OCI-LY3 (cell line): ENCODE data around the gene PTCD1.

ENCODE experiments used
- H2AFZ ChIP-seq: fragments of 200-600, 300-600 bp; shearing (Covaris generic); 2 replicates; pipeline ENCODE4 v1.6.0; 2014; ENCODE audit warnings: antibody characterized with exemption, low read depth, low read length
- H3K27ac ChIP-seq: fragments of 200-600, 300-600 bp; sonication (generic); 2 replicates; pipeline ENCODE4 v1.5.1; 2014; ENCODE audit warnings: mild to moderate bottlenecking, low read length, moderate library complexity, mixed read lengths
- H3K27me3 ChIP-seq: fragments of 200-600, 300-600 bp; sonication (generic); 2 replicates; pipeline ENCODE4 v1.6.1; 2014; ENCODE audit warnings: low read depth, low read length, mixed read lengths
- H3K36me3 ChIP-seq: fragments of 200-600, 300-600 bp; sonication (generic); replicated peaks from 2 replicates; pipeline ENCODE3; 2014; ENCODE audit warnings: low read depth, low read length, mixed read lengths
- H3K4me1 ChIP-seq: fragments of 300-600, 200-600 bp; sonication (generic); 2 replicates; pipeline ENCODE4 v1.6.1; 2014; ENCODE audit warnings: low read length, mixed read lengths
- H3K4me2 ChIP-seq: fragments of 200-600, 300-600 bp; sonication (generic); 2 replicates; pipeline ENCODE4 v1.6.1; 2014; ENCODE audit warnings: low read length, mixed read lengths
- H3K4me3 ChIP-seq: fragments of 300-600, 200-600 bp; sonication (generic); 2 replicates; pipeline ENCODE4 v1.5.1; 2014; ENCODE audit warnings: antibody characterized with exemption, mild to moderate bottlenecking, low read length, moderate library complexity
- H3K79me2 ChIP-seq: fragments of 300-600, 200-600 bp; shearing (Covaris generic); 2 replicates; pipeline ENCODE4 v1.6.1; 2014; ENCODE audit warnings: mild to moderate bottlenecking, low read length, mixed read lengths
- H3K9ac ChIP-seq: fragments of 300-600, 200-600 bp; shearing (Covaris generic); 2 replicates; pipeline ENCODE4 v1.6.0; 2014; ENCODE audit warnings: mild to moderate bottlenecking, low read length, moderate library complexity
- H3K9me3 ChIP-seq: fragments of 200-600, 300-600 bp; shearing (Covaris generic); 2 replicates; pipeline ENCODE4 v1.6.1; 2014; ENCODE audit warnings: low read length, mixed read lengths; ENCODE audit not compliant: insufficient read depth
- H4K20me1 ChIP-seq: fragments of 200-600, 300-600 bp; sonication (generic); 2 replicates; pipeline ENCODE4 v1.6.1; 2016; ENCODE audit warnings: low read length, mixed read lengths; ENCODE audit not compliant: insufficient read depth
- EZH2phosphoT487 ChIP-seq: fragments of 200-600 bp; shearing (Covaris generic); IDR thresholded peaks from 2 replicates; pipeline ENCODE4 v1.6.1; 2018; ENCODE audit warnings: antibody characterized with exemption, mixed run types, low read depth
- TF ChIP-seq, protein P1 (sequence below): fragments of 200-600, 300-600 bp; sonication (generic); IDR thresholded peaks from 2 replicates; pipeline ENCODE4 v1.5.1; 2014; ENCODE audit warnings: antibody characterized with exemption, low read length, low read depth

PTCD1 gene

DNA sequence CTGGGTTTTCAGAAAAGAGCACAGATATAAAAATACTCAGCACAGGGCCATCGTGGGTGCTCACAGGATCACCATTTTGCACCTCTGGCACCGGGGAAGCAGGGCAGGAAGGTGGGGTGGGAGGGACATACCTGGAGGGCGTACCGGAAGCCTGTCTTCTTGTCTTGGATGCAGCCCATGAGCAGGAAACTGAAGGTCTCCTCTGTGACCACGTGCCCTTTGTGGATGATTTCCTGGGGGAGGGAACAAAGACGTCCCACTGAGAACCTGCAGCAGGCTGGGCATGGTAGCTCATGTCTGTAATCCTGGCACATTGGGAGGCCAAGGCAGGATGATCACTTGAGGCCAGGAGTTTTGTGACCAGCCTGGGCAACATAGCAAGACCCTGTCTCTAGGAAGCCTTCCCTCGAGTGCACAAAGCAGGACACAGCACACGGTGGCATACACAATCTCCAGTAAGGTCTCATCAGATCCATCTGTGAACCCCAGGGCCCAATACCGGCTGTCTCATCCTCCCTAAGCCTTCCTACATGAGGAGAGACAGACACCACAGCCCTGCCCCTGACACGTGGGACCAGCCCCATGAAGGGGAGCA is 9.5 kb downstream of the PTCD1 start:
- Histone ChIP-seq H3K36me3 (peaks cover 20% of the 10 kb centered on the region), H3K4me2 (no peak overlapping the region), H4K20me1 (no peaks in the 10 kb centered on the region), H3K4me1 (no peaks in the 10 kb centered on the region), H2AFZ (no peak overlapping the region), H3K9ac (no peak overlapping the region), H3K27ac (no peak overlapping the region), H3K27me3 (no peaks in the 10 kb centered on the region), H3K4me3 (no peak overlapping the region), H3K9me3 (no peaks in the 10 kb centered on the region), H3K79me2 (no peaks in the 10 kb centered on the region)
- TF ChIP-seq, protein P1, sequence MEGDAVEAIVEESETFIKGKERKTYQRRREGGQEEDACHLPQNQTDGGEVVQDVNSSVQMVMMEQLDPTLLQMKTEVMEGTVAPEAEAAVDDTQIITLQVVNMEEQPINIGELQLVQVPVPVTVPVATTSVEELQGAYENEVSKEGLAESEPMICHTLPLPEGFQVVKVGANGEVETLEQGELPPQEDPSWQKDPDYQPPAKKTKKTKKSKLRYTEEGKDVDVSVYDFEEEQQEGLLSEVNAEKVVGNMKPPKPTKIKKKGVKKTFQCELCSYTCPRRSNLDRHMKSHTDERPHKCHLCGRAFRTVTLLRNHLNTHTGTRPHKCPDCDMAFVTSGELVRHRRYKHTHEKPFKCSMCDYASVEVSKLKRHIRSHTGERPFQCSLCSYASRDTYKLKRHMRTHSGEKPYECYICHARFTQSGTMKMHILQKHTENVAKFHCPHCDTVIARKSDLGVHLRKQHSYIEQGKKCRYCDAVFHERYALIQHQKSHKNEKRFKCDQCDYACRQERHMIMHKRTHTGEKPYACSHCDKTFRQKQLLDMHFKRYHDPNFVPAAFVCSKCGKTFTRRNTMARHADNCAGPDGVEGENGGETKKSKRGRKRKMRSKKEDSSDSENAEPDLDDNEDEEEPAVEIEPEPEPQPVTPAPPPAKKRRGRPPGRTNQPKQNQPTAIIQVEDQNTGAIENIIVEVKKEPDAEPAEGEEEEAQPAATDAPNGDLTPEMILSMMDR: no peak
- TF ChIP-seq EZH2phosphoT487: no peak

DNA sequence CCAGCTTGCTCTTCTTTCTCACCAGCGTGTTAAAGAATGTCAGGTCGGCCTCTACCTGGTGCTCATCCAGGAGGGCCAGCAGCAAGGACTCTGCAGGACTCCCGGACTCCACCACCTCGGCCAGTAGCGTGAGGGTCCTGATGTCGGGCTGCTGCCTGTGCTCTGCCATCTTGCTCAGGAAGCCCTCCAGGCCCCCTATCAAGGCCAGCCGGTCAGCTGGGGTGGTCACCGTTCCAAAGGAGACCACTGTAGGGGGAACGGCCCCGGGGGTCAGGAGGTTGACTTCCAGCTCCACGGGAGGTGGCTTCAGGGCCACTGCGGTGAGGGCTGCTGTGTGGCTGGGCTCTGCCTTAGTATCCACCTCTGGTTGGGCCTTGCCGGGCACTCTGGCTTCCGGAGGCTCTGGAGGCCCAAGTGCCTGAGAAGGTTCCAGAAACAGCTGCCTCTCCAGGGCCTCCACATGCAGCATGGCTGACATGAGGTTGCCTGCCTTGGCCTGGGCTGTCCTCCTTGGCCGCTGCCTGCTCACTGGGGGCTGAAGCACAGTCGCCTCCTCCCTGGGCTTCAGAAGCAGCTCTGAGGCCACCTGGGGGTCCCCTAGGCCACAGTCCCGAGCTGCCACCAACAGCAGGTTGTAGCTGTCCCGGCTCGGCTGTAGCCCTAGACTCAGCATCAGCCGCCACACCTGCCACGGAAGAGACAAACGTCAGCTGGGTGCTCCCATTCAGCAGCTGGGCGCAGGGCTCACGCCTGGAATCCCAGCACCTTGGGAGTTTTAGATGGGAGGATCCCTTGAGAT is 13.5 kb downstream of the PTCD1 start:
- peaks cover 21% of the 10 kb centered on the region for H3K36me3 ChIP-seq

DNA sequence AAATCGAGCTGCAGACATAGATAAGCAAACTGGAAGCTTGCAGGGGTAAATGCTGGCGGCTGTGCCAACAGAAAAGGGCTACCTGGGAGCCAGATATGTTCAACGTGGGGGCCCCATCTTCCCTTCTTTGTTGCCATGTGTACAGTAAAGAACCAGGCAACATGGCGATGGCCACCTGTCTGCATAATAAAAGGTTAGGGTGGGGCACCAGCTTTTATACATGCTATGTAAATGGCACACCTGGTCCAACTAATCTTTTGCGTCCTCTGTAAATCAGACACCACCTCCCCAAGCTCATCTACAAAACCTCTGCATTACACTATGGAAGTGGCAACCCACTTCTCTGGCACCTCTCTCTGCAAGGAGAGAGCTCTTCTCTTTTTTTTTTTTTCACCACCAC is 16.0 kb downstream of the PTCD1 start:
- H3K27ac ChIP-seq: no peak overlapping the region
- H3K4me2 ChIP-seq: no peak overlapping the region
- no peak overlapping the region for H2AFZ ChIP-seq
- peaks cover 1% of the 10 kb centered on the region; the same call in 1 of the 2 replicates for H4K20me1 ChIP-seq
- peaks cover 5% of the 10 kb centered on the region; the same call in 1 of the 2 replicates for H3K79me2 ChIP-seq
- H3K36me3 ChIP-seq: peaks cover 32% of the 10 kb centered on the region
- H3K4me1 ChIP-seq: no peaks in the 10 kb centered on the region
- no peak overlapping the region for H3K4me3 ChIP-seq
- H3K9ac ChIP-seq: no peak overlapping the region
- no peaks in the 10 kb centered on the region for H3K27me3 ChIP-seq
- TF ChIP-seq, protein P1: no peak
- TF ChIP-seq EZH2phosphoT487: no peak
- no peaks in the 10 kb centered on the region for H3K9me3 ChIP-seq

More for the DNA sequence above, 13.5 kb downstream of the PTCD1 start:
- no peaks in the 10 kb centered on the region for H3K27me3 ChIP-seq
- no peak overlapping the region for H3K9ac ChIP-seq
- H3K79me2 ChIP-seq: peaks cover 2% of the 10 kb centered on the region; the same call in 1 of the 2 replicates
- H3K9me3 ChIP-seq: no peaks in the 10 kb centered on the region
- no peaks in the 10 kb centered on the region for H4K20me1 ChIP-seq
- H2AFZ ChIP-seq: no peak overlapping the region
- H3K4me3 ChIP-seq: no peak overlapping the region
- H3K4me2 ChIP-seq: no peak overlapping the region
- H3K4me1 ChIP-seq: no peaks in the 10 kb centered on the region
- TF ChIP-seq, protein P1: no peak
- no peak for TF ChIP-seq EZH2phosphoT487
- H3K27ac ChIP-seq: no peak overlapping the region

DNA sequence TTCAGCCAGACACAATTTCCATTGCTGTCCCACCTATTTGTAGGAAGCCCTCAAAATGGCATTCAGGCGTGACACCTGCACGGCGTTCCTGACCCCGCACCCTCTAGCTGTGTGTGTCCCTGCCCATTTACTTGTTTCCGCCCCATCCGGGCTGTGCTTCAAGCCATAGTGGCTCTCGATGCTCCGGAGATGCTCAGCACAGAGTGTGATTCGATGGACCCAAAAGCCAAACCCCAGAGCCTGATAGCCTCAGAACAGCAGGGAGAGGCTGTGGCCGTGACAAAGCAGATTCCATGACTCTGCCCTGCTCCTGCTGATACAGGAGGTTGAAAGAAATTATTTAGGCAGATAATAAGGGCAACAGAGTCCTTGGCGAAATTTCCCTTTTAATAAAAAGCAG is 16.4 kb downstream of the PTCD1 start:
- Histone ChIP-seq H4K20me1 (peaks cover 4% of the 10 kb centered on the region; the same call in 1 of the 2 replicates), H3K79me2 (peaks cover 5% of the 10 kb centered on the region; the same call in 1 of the 2 replicates), H3K4me1 (no peaks in the 10 kb centered on the region), H3K4me3 (no peak overlapping the region), H3K4me2 (no peak overlapping the region), H3K9me3 (no peaks in the 10 kb centered on the region), H2AFZ (no peak overlapping the region), H3K27ac (no peak overlapping the region), H3K36me3 (peaks cover 37% of the 10 kb centered on the region), H3K9ac (no peak overlapping the region), H3K27me3 (no peaks in the 10 kb centered on the region)
- TF ChIP-seq EZH2phosphoT487: no peak
- TF ChIP-seq, protein P1: no peak
